Activated CD4-positive, alpha-beta T cell treated with anti-CD3 and anti-CD28 coated beads, Interleukin-2, amount 50 U/mL, for 48 hours (primary cell): Measurements from ENCODE around the gene CDS1.
"Not testable (repeated sequence)": the region's sequence is repeated elsewhere in the genome, so short reads cannot be mapped to it uniquely, and the experiment has no call there.

Experiments
- DNase-seq, 2 experiments: peaks; one replicate each; pipeline ENCODE4 v3.0.0-alpha.2; 2020

The CDS1 gene

GRCh38 chr4:84582988-84583875 lies at the start of gene CDS1:
Gene CDS1, plus strand, starts transcription at chr4:84583127. Its CDS starts 275 bp downstream, at chr4:84583402.
- DNase-seq = peak; percentile 9 to 18

- DNase-seq = no peak
These were observed 47.0 kb upstream of the CDS1 start for GRCh38 chr4:84535901-84536300.

- no peak for DNase-seq
These were observed 37.8 kb upstream of the CDS1 start for GRCh38 chr4:84545093-84545492.

GRCh38 chr4:84547211-84547610 lies 35.7 kb upstream of the CDS1 start:
- no peak for DNase-seq

GRCh38 chr4:84549191-84549590 lies 33.7 kb upstream of the CDS1 start:
- not testable (repeated sequence) for DNase-seq

- no peak for DNase-seq
These were observed 20.8 kb upstream of the CDS1 start for GRCh38 chr4:84562156-84562555.

- no peak for DNase-seq
These were observed 19.9 kb upstream of the CDS1 start for GRCh38 chr4:84563002-84563401.

GRCh38 chr4:84565951-84566350 lies 17.0 kb upstream of the CDS1 start:
- no peak for DNase-seq

- DNase-seq = no peak
These were observed 14.4 kb upstream of the CDS1 start for GRCh38 chr4:84568496-84568895.

GRCh38 chr4:84569009-84569408 lies 13.9 kb upstream of the CDS1 start:
- DNase-seq = no peak

GRCh38 chr4:84573385-84574068 lies 9.4 kb upstream of the CDS1 start:
- peak in 1 of 2 experiments; percentile 6 for DNase-seq

GRCh38 chr4:84574069-84574720 lies 8.7 kb upstream of the CDS1 start:
- no peak for DNase-seq

GRCh38 chr4:84578540-84579402 lies 4.2 kb upstream of the CDS1 start:
- no peak for DNase-seq

GRCh38 chr4:84579403-84579776 lies 3.5 kb upstream of the CDS1 start:
- DNase-seq = no peak

GRCh38 chr4:84582302-84582987 lies 482 bp upstream of the CDS1 start:
- DNase-seq = peak; percentile 86 to 89

- peak in 1 of 2 experiments; percentile 9 for DNase-seq
These were observed 1.0 kb downstream of the CDS1 start for GRCh38 chr4:84583876-84584380.

GRCh38 chr4:84585251-84585650 lies 2.3 kb downstream of the CDS1 start:
- DNase-seq = no peak

- no peak for DNase-seq
These were observed 11.8 kb downstream of the CDS1 start for GRCh38 chr4:84594724-84595123.

- no peak for DNase-seq
These were observed 13.9 kb downstream of the CDS1 start for GRCh38 chr4:84596826-84597225.

GRCh38 chr4:84597450-84597849 lies 14.5 kb downstream of the CDS1 start:
- no peak for DNase-seq

- DNase-seq = no peak
These were observed 23.7 kb downstream of the CDS1 start for GRCh38 chr4:84606645-84607044.

- DNase-seq = no peak
These were observed 28.6 kb downstream of the CDS1 start for GRCh38 chr4:84611531-84611930.
